Body of pancreas (tissue), 4 donors: ENCODE results near the gene SLC27A3. TPM values are rescaled to one million over a fixed set of nuclear protein-coding genes. Genes with fewer than 3 reads are reported as not detected.

Experiments used
- ATAC-seq: fragments of 150-250 bp; one replicate; pipeline ENCODE4 v1.9.1; 2016
- DNase-seq, 4 donors: peaks; one replicate each; pipeline ENCODE4 v3.0.0-alpha.2; 2019
- H3K27ac ChIP-seq, 4 donors: fragments of 200-600 bp; sonication (generic); 1 replicate in 3 of 4; 2 replicates in 1 of 4; pipeline versions ENCODE4 v1.5.1 to v1.6.1; 2016 to 2019; ENCODE audit warnings: mild to moderate bottlenecking in 1 of 4, mixed read lengths in 1 of 4, moderate library complexity in 1 of 4
- H3K27me3 ChIP-seq, 2 donors: fragments of 200-600 bp; sonication (generic); one replicate each; pipeline ENCODE4 v1.6.0; 2016; ENCODE audit warnings: mild to moderate bottlenecking in 1 of 2
- H3K36me3 ChIP-seq, 2 donors: fragments of 200-600 bp; sonication (generic); replicated peaks in 1 of 2; 2 replicates each; pipeline ENCODE4 v1.5.1; 2016; ENCODE audit warnings: low read depth in 2 of 2; ENCODE audit not compliant: insufficient read depth in 1 of 2
- H3K4me1 ChIP-seq: fragments of 200-600 bp; sonication (generic); one replicate; pipeline ENCODE4 v1.6.0; 2016
- H3K4me3 ChIP-seq, 2 donors: fragments of 200-600 bp; sonication (generic); 1 replicate in 1 of 2; 2 replicates in 1 of 2; pipeline ENCODE4 v1.5.1; 2016 to 2019
- H3K9me3 ChIP-seq, 3 donors: fragments of 200-600 bp; sonication (generic); 1 replicate in 2 of 3; 2 replicates in 1 of 3; pipeline ENCODE4 v1.5.1; 2016
- CTCF ChIP-seq, 7 experiments: fragments of 450-650 bp in 4 of 7; fragments of 200-600 bp in 3 of 7; sonication (generic) in 3 of 7; IDR thresholded peaks; one replicate each; pipeline ENCODE4 v1.5.1; 2016 to 2019; ENCODE audit warnings: antibody characterized with exemption in 7 of 7
- POLR2A ChIP-seq, 3 donors: fragments of 450-650 bp; IDR thresholded peaks; one replicate each; pipeline ENCODE4 v1.6.1; 2016; ENCODE audit warnings: antibody characterized with exemption in 3 of 3, mild to moderate bottlenecking in 2 of 3
- WGBS, 2 donors: methylation state at CpG; one replicate each; pipeline ENCODE4 v1.1.5; 2017; 5-methylcytosine and 5-hydroxymethylcytosine counted together
- intact Hi-C: fragments of 100-400 bp; cut with DNase I; formaldehyde crosslinking; loops from one replicate; pipeline ENCODE4 v1.15.1; 2023
- total RNA-seq, 2 donors: library from RNA; depleted of rRNA; stranded (reverse); fragments of >200 nt; gene quantifications; one replicate each; pipeline ENCODE4 v1.1.0, GENCODE V29; 2016

The SLC27A3 gene
- total RNA-seq, 2 donors from 2014 or later, result 15.0 to 21.1 TPM

- ATAC-seq, result peak; percentile 83
- Histone ChIP-seq H3K27me3 (no peaks in the 10 kb centered on the region), H3K36me3 (no peaks in the 10 kb centered on the region), H3K4me1 (no peaks in the 10 kb centered on the region), H3K4me3 (no peak overlapping the region), H3K27ac (no peak overlapping the region), H3K9me3 (no peaks in the 10 kb centered on the region)
- TF ChIP-seq POLR2A (IDR thresholded peaks at IDR 0.05) (no peak), CTCF (IDR thresholded peaks at IDR 0.05) (peak; percentile 66 to 91 (median 89))
- intact Hi-C loops, result no loop called here
- peak; percentile 90 to 96 (median 91) for DNase-seq
- 43 to 51% methylated on average over 26 of the region's 26 CpGs for WGBS, 2 donors
Observed at GRCh38 chr1:153796786-153797659, 21.8 kb downstream of the SLC27A3 start.

- intact Hi-C loops, result no loop called here
- no peak overlapping the region for H3K4me3 ChIP-seq
- no peak for ATAC-seq
- 60 to 73% methylated on average over 3 of the region's 3 CpGs for WGBS, 2 donors
- no peak overlapping the region for H3K27ac ChIP-seq
- H3K27me3 ChIP-seq, result no peaks in the 10 kb centered on the region
- H3K4me1 ChIP-seq, result no peaks in the 10 kb centered on the region
- no peaks in the 10 kb centered on the region for H3K36me3 ChIP-seq
- no peaks in the 10 kb centered on the region for H3K9me3 ChIP-seq
- TF ChIP-seq POLR2A (IDR thresholded peaks at IDR 0.05) (no peak), CTCF (IDR thresholded peaks at IDR 0.05) (no peak)
- DNase-seq, result peak in 1 of 4 donors; percentile 5
Observed at GRCh38 chr1:153798468-153798780, 23.2 kb downstream of the SLC27A3 start.

- 88 to 91% methylated on average over 3 to 4 of the region's 4 CpGs for WGBS, 2 donors
- Histone ChIP-seq H3K27me3 (no peaks in the 10 kb centered on the region), H3K36me3 (no peaks in the 10 kb centered on the region), H3K4me3 (no peak overlapping the region), H3K4me1 (no peaks in the 10 kb centered on the region), H3K9me3 (no peaks in the 10 kb centered on the region), H3K27ac (no peak overlapping the region)
- no peak for TF ChIP-seq CTCF (IDR thresholded peaks at IDR 0.05)
- no peak for TF ChIP-seq POLR2A (IDR thresholded peaks at IDR 0.05)
- DNase-seq, result peak in 2 of 4 donors; percentile 2 to 7
- no peak for ATAC-seq
- intact Hi-C loops, result no loop called here
Observed at GRCh38 chr1:153799016-153799415, 23.8 kb downstream of the SLC27A3 start.

- intact Hi-C loops, result loop anchor here (10.0 kb wide), 1 partner anchor 145 kb away; the partner anchor contains the start of gene DENND4B
- TF ChIP-seq CTCF (IDR thresholded peaks at IDR 0.05), result no peak
- TF ChIP-seq POLR2A (IDR thresholded peaks at IDR 0.05), result no peak
- H3K27ac ChIP-seq, result no peak overlapping the region
- no peaks in the 10 kb centered on the region for H3K27me3 ChIP-seq
- no peak for ATAC-seq
- WGBS, 2 donors, result 82 to 88% methylated on average over 8 to 27 of the region's 27 CpGs
- no peak overlapping the region for H3K4me3 ChIP-seq
- H3K9me3 ChIP-seq, result no peaks in the 10 kb centered on the region
- H3K36me3 ChIP-seq, result no peaks in the 10 kb centered on the region
- no peaks in the 10 kb centered on the region for H3K4me1 ChIP-seq
- peak in 2 of 4 donors; percentile 4 to 9 for DNase-seq
Observed at GRCh38 chr1:153799566-153800465, 24.6 kb downstream of the SLC27A3 start.
